ENCODE measurements around the gene KLF15. TPM values are rescaled to one million over a fixed set of nuclear protein-coding genes. Genes with fewer than 3 reads are reported as not detected.

Gene KLF15
- total RNA-seq, 6 experiments from 2014 or later: 0.63 to 1.2 (median 0.81) TPM

GRCh38 chr3:126391631-126392030 lies 34.4 kb upstream of the KLF15 start:
- peaks cover 28% of the 10 kb centered on the region for H3K27me3 Mint-ChIP-seq (ENCODE audit: insufficient read depth)
- no peak for DNase-seq
- TF ChIP-seq CTCF (IDR thresholded peaks at IDR 0.05): no peak
- H3K27ac Mint-ChIP-seq: no peak overlapping the region
- no peaks in the 10 kb centered on the region for H3K9me3 Mint-ChIP-seq
- H3K4me1 Mint-ChIP-seq (ENCODE audit: low read depth): peaks cover 6% of the 10 kb centered on the region
- H3K4me3 Mint-ChIP-seq: no peak overlapping the region
- H3K36me3 Mint-ChIP-seq (ENCODE audit: low read depth): no peaks in the 10 kb centered on the region

GRCh38 chr3:126390751-126391150 lies 33.5 kb upstream of the KLF15 start:
- no peak overlapping the region for H3K4me3 Mint-ChIP-seq
- H3K27me3 Mint-ChIP-seq (ENCODE audit: insufficient read depth): peaks cover 19% of the 10 kb centered on the region
- H3K27ac Mint-ChIP-seq: no peak overlapping the region
- DNase-seq: no peak
- no peaks in the 10 kb centered on the region for H3K9me3 Mint-ChIP-seq
- H3K36me3 Mint-ChIP-seq (ENCODE audit: low read depth): no peaks in the 10 kb centered on the region
- H3K4me1 Mint-ChIP-seq (ENCODE audit: low read depth): peaks cover 6% of the 10 kb centered on the region
- TF ChIP-seq CTCF (IDR thresholded peaks at IDR 0.05): no peak

- H3K9me3 Mint-ChIP-seq: no peaks in the 10 kb centered on the region
- H3K4me3 Mint-ChIP-seq: no peak overlapping the region
- peaks cover 6% of the 10 kb centered on the region for H3K4me1 Mint-ChIP-seq (ENCODE audit: low read depth)
- no peak for DNase-seq
- H3K27me3 Mint-ChIP-seq (ENCODE audit: insufficient read depth): peaks cover 17% of the 10 kb centered on the region
- no peak for TF ChIP-seq CTCF (IDR thresholded peaks at IDR 0.05)
- H3K27ac Mint-ChIP-seq: no peak overlapping the region; the same call in 1 of the 2 replicates
- no peaks in the 10 kb centered on the region for H3K36me3 Mint-ChIP-seq (ENCODE audit: low read depth)
Measured at GRCh38 chr3:126390201-126390600, 33.0 kb upstream of the KLF15 start.

- Mint-ChIP-seq H3K9me3 (no peaks in the 10 kb centered on the region), H3K4me3 (peak overlapping the region; percentile 53), H3K4me1 (ENCODE audit: low read depth) (peaks cover 6% of the 10 kb centered on the region), H3K27ac (no peak overlapping the region), H3K36me3 (ENCODE audit: low read depth) (no peaks in the 10 kb centered on the region), H3K27me3 (ENCODE audit: insufficient read depth) (peaks cover 16% of the 10 kb centered on the region)
- no peak for DNase-seq
- TF ChIP-seq CTCF (IDR thresholded peaks at IDR 0.05): no peak
Measured at GRCh38 chr3:126389794-126390146, 32.6 kb upstream of the KLF15 start.

- peak overlapping the region; percentile 53 for H3K4me3 Mint-ChIP-seq
- no peaks in the 10 kb centered on the region for H3K36me3 Mint-ChIP-seq (ENCODE audit: low read depth)
- peaks cover 2% of the 10 kb centered on the region; the same call in 1 of the 2 replicates for H3K9me3 Mint-ChIP-seq
- DNase-seq: peak; percentile 69
- TF ChIP-seq CTCF (IDR thresholded peaks at IDR 0.05): peak; percentile 93
- H3K27me3 Mint-ChIP-seq (ENCODE audit: insufficient read depth): peaks cover 14% of the 10 kb centered on the region
- H3K27ac Mint-ChIP-seq: no peak overlapping the region
- peaks cover 6% of the 10 kb centered on the region for H3K4me1 Mint-ChIP-seq (ENCODE audit: low read depth)
Measured at GRCh38 chr3:126389112-126389793, 32.0 kb upstream of the KLF15 start.
